HT-29 (cell line): Measurements from ENCODE around the gene DALRD3. TPM values are rescaled to one million over a fixed set of nuclear protein-coding genes. Genes with fewer than 3 reads are reported as not detected.

Source experiments
- DNase-seq: peaks from one replicate; pipeline ENCODE4 v3.0.0-alpha.2; 2015; ENCODE audit warnings: low spot score
- total RNA-seq: library from RNA; depleted of rRNA; stranded (reverse); fragments of >200 nt; shearing (Covaris generic); gene quantifications from 2 replicates; pipeline ENCODE4 v1.2.3, GENCODE V29; 2014; rRNA removed

The DALRD3 gene
- 42.2 and 45.4 TPM in 2 replicates for total RNA-seq

- peak; percentile 61 for DNase-seq
These were observed at the start of gene DALRD3 for GRCh38 chr3:49017971-49018706. DALRD3 (minus strand) TSS chr3:49018580; CDS start chr3:49018564, 16 bp downstream.

DNA sequence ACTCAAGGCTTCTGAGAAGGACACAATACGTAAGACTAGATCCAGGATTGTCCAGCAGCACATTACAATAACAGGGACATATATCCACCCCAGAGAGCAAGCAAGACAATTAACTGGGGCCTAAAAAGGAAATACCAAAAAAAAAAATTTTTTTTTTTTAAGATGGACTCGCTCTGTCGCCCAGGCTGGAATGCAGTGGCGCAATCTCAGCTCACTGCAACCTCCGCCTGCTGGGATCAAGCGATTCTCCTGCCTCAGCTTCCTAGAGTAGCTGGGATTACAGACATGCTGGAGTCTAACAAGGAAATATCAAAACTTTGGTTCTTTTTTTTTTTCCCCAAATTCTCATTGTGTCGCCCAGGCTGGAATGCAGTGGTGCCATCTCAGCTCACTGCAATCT, 39.6 kb upstream of the DALRD3 start:
- no peak for DNase-seq

- no peak for DNase-seq
These were observed 38.9 kb upstream of the DALRD3 start for GRCh38 chr3:49057268-49057667.

DNA sequence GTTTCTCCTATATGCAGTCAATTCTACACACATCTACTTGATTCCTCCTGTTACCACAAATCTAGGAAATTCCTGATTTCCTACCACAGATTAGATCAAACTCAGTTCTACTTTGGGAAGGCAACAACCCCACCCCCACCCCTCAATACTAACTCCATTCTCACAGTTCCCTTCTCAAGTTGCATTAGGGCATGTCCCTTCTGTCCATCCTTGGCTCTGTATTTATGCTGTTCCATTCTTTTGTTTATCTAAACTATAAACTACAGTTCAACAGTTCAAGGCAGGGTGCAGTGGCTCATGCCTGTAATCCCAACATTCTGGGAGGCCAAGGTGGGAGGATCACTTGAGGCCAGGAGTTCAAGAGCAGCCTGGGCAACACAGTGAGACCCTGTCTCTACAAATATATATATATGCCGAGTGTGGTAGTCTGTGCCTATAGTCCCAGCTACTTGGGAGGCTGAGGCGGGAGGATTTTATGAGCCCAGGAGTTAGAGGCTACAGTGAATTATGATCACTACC, 36.0 kb upstream of the DALRD3 start:
- no peak for DNase-seq

- no peak for DNase-seq
These were observed 35.2 kb upstream of the DALRD3 start for GRCh38 chr3:49053543-49053942.

DNA sequence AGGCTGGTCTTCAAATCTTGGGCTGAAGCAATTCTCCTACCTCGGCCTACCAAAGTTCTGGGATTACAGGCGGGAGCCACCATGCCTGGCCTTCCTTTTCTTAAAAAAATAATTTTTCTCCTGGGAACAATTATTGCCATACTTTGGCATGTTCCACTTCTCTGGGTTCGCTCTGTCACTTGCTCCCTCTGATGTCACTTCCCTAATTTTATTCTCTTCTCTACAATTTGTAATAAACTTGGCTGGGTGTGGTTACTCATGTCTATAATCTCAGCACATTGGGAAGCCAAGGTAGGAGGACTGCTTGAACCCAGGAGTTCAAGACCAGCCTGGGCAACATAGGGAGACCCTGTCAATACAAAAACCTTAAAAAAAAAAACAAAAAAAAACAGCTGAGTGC, 16.9 kb upstream of the DALRD3 start:
- no peak for DNase-seq

GRCh38 chr3:49034650-49035049, 16.3 kb upstream of the DALRD3 start:
- DNase-seq, result no peak

DNA sequence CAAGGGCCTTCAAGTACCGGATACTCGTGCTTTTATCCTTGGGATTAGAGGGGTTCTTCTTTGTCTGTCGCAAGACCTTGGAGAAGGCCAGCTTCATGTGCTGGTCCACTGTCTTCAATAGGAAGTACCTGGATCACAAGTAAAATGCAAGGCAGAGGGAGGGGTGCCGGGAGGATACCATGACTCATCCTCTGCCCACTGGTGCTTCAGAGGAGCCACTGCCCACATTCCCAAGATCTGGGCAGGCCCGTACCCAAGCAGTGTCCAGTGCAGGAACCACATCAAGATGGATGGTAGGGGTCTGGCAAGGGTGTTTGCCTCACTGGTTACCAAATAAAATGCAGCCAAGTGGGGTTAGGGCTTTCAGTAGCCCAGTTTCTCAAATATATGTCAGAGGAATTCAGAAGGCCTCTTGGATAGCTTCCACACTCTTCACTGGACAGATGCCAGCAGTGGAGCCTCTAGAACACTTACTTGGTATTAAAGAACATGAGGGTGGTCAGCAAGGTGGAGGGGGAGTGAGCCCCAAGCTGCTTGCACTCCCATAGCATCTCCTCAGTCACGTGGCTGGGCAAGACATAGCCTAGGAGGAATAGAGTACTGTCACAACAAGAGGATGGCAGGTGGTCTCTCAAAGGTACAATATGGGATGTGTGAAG, 14.4 kb upstream of the DALRD3 start:
- DNase-seq, result no peak

DNA sequence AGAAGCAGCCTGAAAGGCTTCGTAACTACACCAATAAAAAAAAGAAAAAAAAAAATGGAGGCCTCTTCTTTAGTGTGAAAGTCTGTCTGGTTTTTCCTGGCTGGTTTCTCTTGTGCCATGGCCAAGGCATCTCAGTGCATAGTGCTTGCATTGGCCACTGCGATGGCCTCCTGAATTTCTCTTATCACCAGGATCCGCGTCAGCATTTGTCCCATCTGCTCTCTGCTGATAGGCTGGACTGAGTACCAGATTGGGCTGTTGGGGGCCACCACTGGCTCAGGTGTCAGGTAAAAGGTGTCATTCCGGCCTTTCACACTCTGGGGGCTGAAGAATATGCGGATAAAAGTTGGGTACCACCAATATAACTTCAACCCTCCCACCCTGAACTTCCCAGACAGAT, 11.9 kb upstream of the DALRD3 start:
- DNase-seq, result no peak

DNA sequence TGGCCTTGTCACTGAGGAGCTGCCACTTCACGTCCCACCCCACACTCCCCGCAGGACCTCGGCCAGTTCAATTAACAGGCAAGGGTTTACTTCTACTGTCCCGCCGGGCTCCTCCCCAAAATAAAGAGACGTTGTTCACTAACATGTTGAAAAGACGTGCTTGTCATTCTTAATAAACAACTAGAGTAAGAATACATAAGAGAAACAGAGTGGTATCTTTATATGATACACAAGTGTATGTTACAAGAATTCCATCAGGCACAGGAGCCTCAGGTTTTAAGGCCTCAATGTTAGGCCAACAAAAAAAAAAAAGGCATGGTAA, 11.1 kb upstream of the DALRD3 start:
- no peak for DNase-seq

DNA sequence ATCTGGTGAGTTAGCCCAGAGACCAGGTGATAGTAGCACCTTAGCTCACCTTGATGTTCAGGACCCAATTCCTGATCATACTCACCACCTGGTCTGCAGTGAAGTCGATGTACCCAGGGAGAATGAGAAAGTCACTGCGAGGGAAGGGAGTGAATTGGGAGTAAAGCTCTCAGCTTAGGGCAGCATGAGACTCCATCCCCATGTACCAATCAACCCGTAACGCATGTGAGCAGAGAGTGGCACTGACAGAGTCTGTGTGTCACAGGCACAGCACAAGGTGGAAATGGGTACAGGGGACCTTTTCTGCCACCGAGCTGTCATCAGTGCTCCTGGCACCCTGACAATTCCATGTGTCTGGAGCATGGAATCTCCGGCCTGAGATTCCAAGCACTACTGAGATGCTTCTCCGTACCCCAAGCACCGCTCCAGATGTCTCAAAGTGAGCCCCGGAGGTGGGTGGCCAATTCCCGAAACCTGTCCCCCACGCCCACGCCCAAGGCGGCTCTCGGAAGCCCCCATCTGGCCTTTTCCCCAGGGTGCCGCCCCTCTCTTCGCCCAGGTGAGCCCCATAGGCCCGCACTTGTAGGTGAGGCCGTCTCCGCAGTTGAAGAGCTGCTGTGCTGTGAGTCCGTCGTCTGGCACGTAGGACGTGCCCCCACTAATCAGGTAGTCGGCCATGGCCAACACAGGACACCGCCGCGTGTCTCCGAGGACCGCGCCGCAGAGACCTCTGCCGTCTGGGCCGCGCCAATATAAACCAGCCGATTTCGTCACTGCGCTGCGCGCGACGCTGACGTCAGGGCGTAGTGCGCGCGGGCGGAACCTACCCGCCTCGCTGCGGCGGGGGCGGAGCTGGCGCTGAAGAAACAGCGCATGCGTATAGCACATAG, 10.5 kb upstream of the DALRD3 start, which contains the start of gene IMPDH2:
TSS of gene IMPDH2 (minus strand) at position 726 of the 890 bp plus-strand sequence. CDS start at position 678, 48 bp downstream.
- DNase-seq, result peak; percentile 88

DNA sequence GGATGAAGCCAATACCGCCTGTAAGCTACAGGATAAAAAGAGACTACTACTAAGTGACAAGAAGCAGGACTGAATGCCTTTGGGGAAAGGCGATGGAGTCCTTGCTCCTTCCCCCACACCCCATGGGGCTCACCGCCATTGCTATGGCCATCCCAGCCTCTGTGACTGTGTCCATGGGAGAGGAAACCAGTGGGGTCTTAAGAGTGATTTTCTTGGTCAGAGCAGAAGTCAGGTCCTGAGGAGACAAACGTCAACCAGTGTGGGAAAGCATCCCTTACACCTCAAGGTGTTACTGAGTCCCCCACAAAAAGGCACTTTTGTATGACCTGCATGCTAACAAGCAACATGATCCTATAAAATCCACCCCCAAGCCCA, 9.9 kb upstream of the DALRD3 start:
- no peak for DNase-seq

- DNase-seq, result no peak
These were observed 9.3 kb upstream of the DALRD3 start for GRCh38 chr3:49027634-49028033.

GRCh38 chr3:49026536-49026935, 8.2 kb upstream of the DALRD3 start:
- no peak for DNase-seq

DNA sequence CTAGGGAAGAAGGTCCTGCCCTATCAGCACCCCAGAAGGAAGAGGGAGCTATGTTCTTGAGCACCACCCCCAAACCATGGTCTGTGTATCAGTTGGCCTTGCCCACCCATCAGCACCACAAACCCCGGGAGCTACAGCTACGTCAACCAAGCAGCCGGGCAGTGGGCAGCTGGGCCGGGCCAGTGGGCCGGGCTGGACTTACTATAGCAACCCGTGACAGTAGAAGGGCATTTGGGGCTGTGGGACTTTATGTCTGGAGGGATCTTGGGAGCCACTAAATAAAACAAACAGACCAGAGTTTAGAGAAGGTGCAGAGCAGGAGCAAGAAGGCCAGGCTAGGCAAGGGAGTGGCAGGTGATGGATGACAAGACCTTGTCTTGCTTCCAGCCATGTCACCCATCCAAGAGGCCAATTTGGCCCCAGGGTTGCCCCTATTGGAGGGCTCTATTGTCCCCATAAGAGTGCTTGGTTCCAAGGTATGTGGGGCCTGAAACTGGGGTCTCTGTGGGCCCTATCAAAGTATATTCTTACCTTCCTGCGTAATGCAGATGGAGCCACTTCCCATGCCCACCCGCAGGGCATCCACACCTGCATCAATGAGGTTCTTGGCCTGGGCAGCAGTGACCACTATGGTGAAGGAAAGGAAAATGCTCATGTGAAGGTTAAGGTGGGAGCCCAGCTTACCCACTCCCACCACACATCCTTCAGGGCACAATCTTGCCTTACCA, 7.6 kb upstream of the DALRD3 start:
- no peak for DNase-seq

DNA sequence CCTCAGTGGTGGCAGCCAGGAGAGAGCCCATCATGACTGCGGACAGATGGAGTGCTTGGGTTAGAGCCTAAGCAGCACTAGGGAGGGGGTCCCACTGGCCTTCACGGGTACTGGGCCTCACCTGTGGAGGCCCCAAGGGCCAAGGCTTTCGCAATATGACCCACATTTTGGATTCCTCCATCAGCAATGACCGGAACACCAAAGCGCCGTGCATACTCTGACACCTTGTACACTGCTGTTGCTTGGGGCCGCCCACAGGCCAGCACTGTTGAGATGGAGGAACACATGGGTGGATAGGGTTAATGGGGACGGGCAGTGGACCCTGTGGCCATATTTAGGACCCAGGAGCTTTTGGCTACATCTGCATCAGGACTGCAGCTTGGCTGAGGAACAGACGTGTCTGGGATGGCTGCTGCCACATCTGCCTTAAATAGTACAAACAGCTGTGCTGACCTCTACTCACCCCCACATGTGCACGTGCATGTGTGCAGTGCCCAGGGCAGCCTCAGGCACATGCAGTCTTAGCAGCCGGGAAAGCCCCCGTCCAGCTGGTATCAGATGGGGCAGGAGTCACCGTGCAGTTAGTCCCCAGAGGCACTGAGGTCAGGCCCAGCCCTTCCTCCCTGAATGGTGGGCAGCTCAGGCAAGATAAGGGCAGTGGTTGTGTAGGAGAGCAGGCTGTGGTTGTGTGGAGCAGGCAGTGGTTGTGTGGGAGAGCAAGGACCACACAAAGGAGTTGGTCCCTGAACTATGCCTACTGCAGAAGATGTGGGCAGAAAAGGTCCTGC, 6.8 kb upstream of the DALRD3 start:
- no peak for DNase-seq

DNA sequence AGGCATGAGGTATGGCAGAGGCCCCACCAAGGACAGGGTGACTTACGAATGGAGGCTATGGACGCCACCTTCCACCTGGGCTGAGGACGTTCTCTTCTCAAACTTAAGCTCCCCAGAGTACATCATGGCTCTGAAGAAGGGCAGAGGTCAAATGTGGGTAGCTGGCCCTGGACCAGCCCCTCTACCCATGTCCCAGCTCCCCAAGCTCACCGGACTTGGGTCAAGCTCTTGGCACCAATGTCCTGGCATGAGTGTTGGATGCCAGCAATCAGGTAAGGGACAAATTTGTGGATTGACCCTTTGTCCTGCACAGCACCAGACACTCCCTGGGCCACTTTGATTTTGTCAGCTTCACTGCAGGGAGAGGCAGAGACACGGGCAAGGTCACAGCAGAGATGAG, 6.1 kb upstream of the DALRD3 start:
- DNase-seq, result no peak

DNA sequence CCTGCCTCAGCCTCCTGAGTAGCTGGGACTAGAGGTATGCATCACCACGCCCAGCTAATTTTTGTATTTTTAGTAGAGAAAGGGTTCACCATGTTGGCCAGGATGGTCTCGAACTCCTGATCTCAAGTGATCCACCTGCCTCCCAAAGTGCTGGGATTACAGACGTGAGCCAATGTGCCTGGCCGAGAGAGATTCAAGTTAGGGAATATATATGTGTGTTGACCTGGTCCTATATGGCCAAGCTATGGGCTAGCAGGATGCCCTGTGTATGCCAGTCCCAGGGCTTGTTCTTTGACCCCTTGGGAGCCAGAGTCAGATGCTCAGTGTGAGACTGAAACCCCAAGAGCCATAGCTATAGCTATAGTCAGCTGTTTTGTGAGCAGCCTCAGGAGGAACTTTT, 5.4 kb upstream of the DALRD3 start:
- DNase-seq, result no peak

- peak; percentile 40 for DNase-seq
These were observed 4.3 kb upstream of the DALRD3 start for GRCh38 chr3:49022688-49023171.
